ENCODE measurements around the gene LINGO4.

LINGO4 gene

DNA sequence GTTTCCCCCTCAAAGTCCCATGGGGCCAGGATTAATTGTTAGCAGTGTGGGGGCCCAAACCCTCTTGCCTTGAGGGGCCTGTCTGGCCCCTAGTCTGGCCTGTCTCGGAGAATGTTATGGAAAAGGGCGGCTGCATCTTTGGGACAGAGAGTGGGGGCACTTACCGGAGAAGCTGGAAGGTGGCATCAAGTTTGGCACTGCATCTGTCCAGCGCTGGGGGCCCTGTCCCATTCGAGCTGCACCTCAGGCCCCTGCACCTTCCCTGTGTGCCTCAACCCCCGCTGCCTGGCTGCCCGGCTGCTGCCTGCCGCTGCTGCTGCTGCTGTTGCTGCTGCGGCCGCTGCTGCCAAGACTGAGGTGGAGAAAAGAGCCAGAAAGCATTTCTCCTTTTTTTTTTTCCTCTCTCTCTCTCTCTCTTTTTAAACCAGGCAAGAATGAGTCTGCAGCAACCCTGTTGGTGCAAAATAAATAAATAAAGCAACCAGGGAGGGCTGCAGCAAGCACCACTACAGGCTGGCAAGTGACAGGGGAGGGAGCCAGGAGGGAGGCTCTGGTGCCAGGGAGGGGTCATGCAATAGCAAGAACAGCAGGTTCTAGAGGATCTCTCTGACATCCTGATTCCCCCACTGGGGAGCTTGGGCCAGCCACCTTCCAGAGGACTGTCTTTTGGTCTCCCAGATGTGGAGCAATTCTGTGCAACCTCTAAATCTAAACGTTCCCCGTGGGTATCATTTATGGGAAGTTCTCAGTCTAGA lies at the start of gene LINGO4:
LINGO4 (minus strand) TSS at position 354 of the 755 bp plus-strand sequence. CDS start 2,715 bp downstream, outside the sequence.
- H2AFZ ChIP-seq (ENCODE audit: low read depth, low read length): no peak within 1 kb of the TSS
- no peaks in the 10 kb centered on the region for H3K79me2 ChIP-seq (ENCODE audit: insufficient read depth, low read length)
- TF ChIP-seq, protein P1, sequence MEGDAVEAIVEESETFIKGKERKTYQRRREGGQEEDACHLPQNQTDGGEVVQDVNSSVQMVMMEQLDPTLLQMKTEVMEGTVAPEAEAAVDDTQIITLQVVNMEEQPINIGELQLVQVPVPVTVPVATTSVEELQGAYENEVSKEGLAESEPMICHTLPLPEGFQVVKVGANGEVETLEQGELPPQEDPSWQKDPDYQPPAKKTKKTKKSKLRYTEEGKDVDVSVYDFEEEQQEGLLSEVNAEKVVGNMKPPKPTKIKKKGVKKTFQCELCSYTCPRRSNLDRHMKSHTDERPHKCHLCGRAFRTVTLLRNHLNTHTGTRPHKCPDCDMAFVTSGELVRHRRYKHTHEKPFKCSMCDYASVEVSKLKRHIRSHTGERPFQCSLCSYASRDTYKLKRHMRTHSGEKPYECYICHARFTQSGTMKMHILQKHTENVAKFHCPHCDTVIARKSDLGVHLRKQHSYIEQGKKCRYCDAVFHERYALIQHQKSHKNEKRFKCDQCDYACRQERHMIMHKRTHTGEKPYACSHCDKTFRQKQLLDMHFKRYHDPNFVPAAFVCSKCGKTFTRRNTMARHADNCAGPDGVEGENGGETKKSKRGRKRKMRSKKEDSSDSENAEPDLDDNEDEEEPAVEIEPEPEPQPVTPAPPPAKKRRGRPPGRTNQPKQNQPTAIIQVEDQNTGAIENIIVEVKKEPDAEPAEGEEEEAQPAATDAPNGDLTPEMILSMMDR (IDR thresholded peaks at IDR 0.05; ENCODE audit: borderline replicate concordance, extremely low read depth, low read length, poor library complexity, severe bottlenecking): no peak
- no peak for TF ChIP-seq EZH2 (IDR thresholded peaks at IDR 0.05; ENCODE audit: borderline replicate concordance, low read depth, low read length, severe bottlenecking)
- no peaks in the 10 kb centered on the region for H3K27me3 ChIP-seq (ENCODE audit: insufficient read depth, low read length, poor library complexity)
- H3K9ac ChIP-seq (ENCODE audit: low read depth, low read length): no peak within 1 kb of the TSS
- no peaks in the 10 kb centered on the region for H3K9me3 ChIP-seq (ENCODE audit: insufficient read depth, low read length, severe bottlenecking)
- DNase-seq (no peak), ATAC-seq (ENCODE audit: insufficient read depth, low read depth) (peak; percentile 31; the same call in 1 of the 3 replicates)
- H4K20me1 ChIP-seq (ENCODE audit: insufficient read depth, low read length): no peaks in the 10 kb centered on the region
- H3K36me3 ChIP-seq (ENCODE audit: insufficient read depth, low read length): peaks cover 7% of the 10 kb centered on the region
- no peak within 1 kb of the TSS for H3K4me3 ChIP-seq (ENCODE audit: low read depth in 1 of 2, low read length in 2 of 2)
- H3K4me2 ChIP-seq (ENCODE audit: insufficient read depth, low read length): no peak within 1 kb of the TSS
- no peak within 1 kb of the TSS for H3K27ac ChIP-seq (ENCODE audit: low read length)
- H3K4me1 ChIP-seq (ENCODE audit: insufficient read depth, low read length): no peaks in the 10 kb centered on the region

DNA sequence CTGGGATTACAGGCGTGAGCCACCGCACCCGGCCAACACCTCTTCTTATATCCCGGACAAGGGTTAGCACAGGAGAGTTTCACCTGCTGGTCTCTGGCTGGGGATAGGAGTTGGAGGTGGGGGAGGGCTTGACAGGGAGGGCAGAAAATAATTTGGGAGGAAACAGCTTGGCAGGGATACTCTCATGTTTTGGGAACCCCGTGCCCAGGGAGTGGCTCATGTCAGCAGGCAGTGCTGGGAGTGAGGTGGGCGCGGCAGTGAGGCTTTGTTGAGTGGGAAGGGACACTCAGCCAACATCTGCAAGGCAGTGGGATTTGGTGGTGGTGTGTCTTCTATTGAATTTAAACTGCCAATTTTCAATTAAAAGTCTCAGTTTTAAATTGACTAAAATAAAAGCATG lies 49.4 kb upstream of the LINGO4 start:
- DNase-seq: no peak
- no peaks in the 10 kb centered on the region for H3K4me1 ChIP-seq (ENCODE audit: insufficient read depth, low read length)
- no peaks in the 10 kb centered on the region for H3K36me3 ChIP-seq (ENCODE audit: insufficient read depth, low read length)
- H4K20me1 ChIP-seq (ENCODE audit: insufficient read depth, low read length): no peaks in the 10 kb centered on the region
- H3K4me3 ChIP-seq (ENCODE audit: low read depth in 1 of 2, low read length in 2 of 2): no peak overlapping the region
- TF ChIP-seq EZH2 (IDR thresholded peaks at IDR 0.05; ENCODE audit: borderline replicate concordance, low read depth, low read length, severe bottlenecking): no peak
- TF ChIP-seq, protein P1 (IDR thresholded peaks at IDR 0.05; ENCODE audit: borderline replicate concordance, extremely low read depth, low read length, poor library complexity, severe bottlenecking): no peak
- H2AFZ ChIP-seq (ENCODE audit: low read depth, low read length): no peak overlapping the region
- H3K9ac ChIP-seq (ENCODE audit: low read depth, low read length): no peak overlapping the region
- H3K79me2 ChIP-seq (ENCODE audit: insufficient read depth, low read length): no peaks in the 10 kb centered on the region
- H3K9me3 ChIP-seq (ENCODE audit: insufficient read depth, low read length, severe bottlenecking): no peaks in the 10 kb centered on the region
- H3K27ac ChIP-seq (ENCODE audit: low read length): no peak overlapping the region
- no peaks in the 10 kb centered on the region for H3K27me3 ChIP-seq (ENCODE audit: insufficient read depth, low read length, poor library complexity)
- no peak overlapping the region for H3K4me2 ChIP-seq (ENCODE audit: insufficient read depth, low read length)
- no peak for ATAC-seq (ENCODE audit: insufficient read depth, low read depth)

GRCh38 chr1:151853411-151853943 lies 48.3 kb upstream of the LINGO4 start, which contains the start of gene THEM5:
Gene THEM5 (minus strand): TSS chr1:151853712. CDS start chr1:151853565, 147 bp downstream.
- H3K79me2 ChIP-seq (ENCODE audit: insufficient read depth, low read length): no peaks in the 10 kb centered on the region

More at GRCh38 chr1:151853411-151853943, 48.3 kb upstream of the LINGO4 start, which contains the start of gene THEM5:
- no peak within 1 kb of the TSS for H3K4me2 ChIP-seq (ENCODE audit: insufficient read depth, low read length)
- H3K9me3 ChIP-seq (ENCODE audit: insufficient read depth, low read length, severe bottlenecking): no peaks in the 10 kb centered on the region
- H3K9ac ChIP-seq (ENCODE audit: low read depth, low read length): no peak within 1 kb of the TSS
- no peaks in the 10 kb centered on the region for H4K20me1 ChIP-seq (ENCODE audit: insufficient read depth, low read length)
- peak; percentile 22 for DNase-seq
- no peak for ATAC-seq (ENCODE audit: insufficient read depth, low read depth)
- no peak within 1 kb of the TSS for H3K27ac ChIP-seq (ENCODE audit: low read length)
- no peaks in the 10 kb centered on the region for H3K36me3 ChIP-seq (ENCODE audit: insufficient read depth, low read length)
- H3K27me3 ChIP-seq (ENCODE audit: insufficient read depth, low read length, poor library complexity): no peaks in the 10 kb centered on the region
- TF ChIP-seq, protein P1 (IDR thresholded peaks at IDR 0.05; ENCODE audit: borderline replicate concordance, extremely low read depth, low read length, poor library complexity, severe bottlenecking): peak; percentile 23
- no peak for TF ChIP-seq EZH2 (IDR thresholded peaks at IDR 0.05; ENCODE audit: borderline replicate concordance, low read depth, low read length, severe bottlenecking)
- no peak within 1 kb of the TSS for H3K4me3 ChIP-seq (ENCODE audit: low read depth in 1 of 2, low read length in 2 of 2)
- no peak within 1 kb of the TSS for H2AFZ ChIP-seq (ENCODE audit: low read depth, low read length)
- H3K4me1 ChIP-seq (ENCODE audit: insufficient read depth, low read length): no peaks in the 10 kb centered on the region

All from DND-41 (cell line).